H1 (cell line): Measurements from ENCODE around the gene WNT9A. TPM values are rescaled to one million over a fixed set of nuclear protein-coding genes. Genes with fewer than 3 reads are reported as not detected.

ENCODE experiments used
- CTCF ChIA-PET: fragments of 300-600 bp; sonication (Branson Sonifier 250); formaldehyde crosslinking; loops from one replicate; lab custom pipeline; 2021; ENCODE audit not compliant: partially characterized antibody; lab: Charles Lee
- POLR2A ChIA-PET: fragments of 300-600 bp; sonication (Branson Sonifier 250); formaldehyde crosslinking; loops from one replicate; lab custom pipeline; 2021; ENCODE audit warnings: inconsistent platforms; ENCODE audit not compliant: partially characterized antibody; lab: Charles Lee
- DNase-seq, 2 experiments: peaks; one replicate each; pipeline versions ENCODE4 v3.0.0 to v3.0.0-alpha.2; 2010 to 2022; ENCODE audit warnings: low spot score in 2 of 2, low read depth in 1 of 2, mixed read lengths in 1 of 2
- FAIRE-seq: peaks from 2 replicates; lab custom pipeline; 2011; peaks lifted over from hg19 to GRCh38; lab: Jason Lieb, UNC
- H2AFZ ChIP-seq: 2 replicates; pipeline ENCODE4 v1.8.1; 2012; ENCODE audit warnings: low read length, inconsistent platforms
- H2AK5ac ChIP-seq: 2 replicates; pipeline ENCODE4 v1.6.1; 2013; ENCODE audit warnings: low read depth, low read length
- H2BK120ac ChIP-seq: replicated peaks from 2 replicates; pipeline ENCODE3; 2013; ENCODE audit warnings: low read depth, low read length, inconsistent platforms
- H2BK12ac ChIP-seq: 2 replicates; pipeline ENCODE4 v1.6.1; 2013; ENCODE audit warnings: low read depth, low read length
- H2BK15ac ChIP-seq: 2 replicates; pipeline ENCODE4 v1.6.1; 2013; ENCODE audit warnings: low read length
- H2BK20ac ChIP-seq: 2 replicates; pipeline ENCODE4 v1.6.1; 2013; ENCODE audit warnings: low read length
- H2BK5ac ChIP-seq: 2 replicates; pipeline ENCODE4 v1.6.1; 2013; ENCODE audit warnings: low read depth, low read length
- H3K14ac ChIP-seq: 2 replicates; pipeline ENCODE4 v1.6.1; 2013; ENCODE audit warnings: inconsistent platforms; ENCODE audit not compliant: insufficient read length
- H3K18ac ChIP-seq: 2 replicates; pipeline ENCODE4 v1.6.1; 2013; ENCODE audit warnings: low read length; ENCODE audit errors: extremely low read depth
- H3K23ac ChIP-seq: 2 replicates; pipeline ENCODE4 v1.6.1; 2013; ENCODE audit warnings: inconsistent platforms; ENCODE audit not compliant: insufficient read length
- H3K23me2 ChIP-seq: 2 replicates; pipeline ENCODE4 v1.6.1; 2013; ENCODE audit warnings: low read depth, low read length
- H3K27ac ChIP-seq: 2 replicates; pipeline ENCODE4 v1.6.1; 2011; ENCODE audit warnings: low read depth, low read length, inconsistent platforms
- H3K27me3 ChIP-seq, 4 experiments: replicated peaks in 1 of 4; 1 replicate in 1 of 4; 2 replicates in 3 of 4; pipeline versions ENCODE4 v1.6.1 to v1.8.1; 2011 to 2013; ENCODE audit warnings: low read length in 3 of 4, mild to moderate bottlenecking in 3 of 4, inconsistent platforms in 2 of 4, mixed read lengths in 2 of 4, moderate library complexity in 1 of 4; ENCODE audit not compliant: control insufficient read depth in 3 of 4, insufficient read depth in 3 of 4; ENCODE audit errors: extremely low read depth in 1 of 4
- H3K36me3 ChIP-seq, 4 experiments: 2 replicates each; pipeline versions ENCODE4 v1.6.1 to v1.8.1; 2011 to 2013; ENCODE audit warnings: mild to moderate bottlenecking in 4 of 4, low read length in 3 of 4, moderate library complexity in 2 of 4, control low read depth in 1 of 4, inconsistent platforms in 1 of 4; ENCODE audit not compliant: insufficient read depth in 4 of 4, control insufficient read depth in 2 of 4
- H3K4ac ChIP-seq: replicated peaks from 2 replicates; pipeline ENCODE3; 2013; ENCODE audit warnings: low read length, low read depth, mixed read lengths, inconsistent platforms; ENCODE audit not compliant: insufficient read length
- H3K4me1 ChIP-seq, 4 experiments: replicated peaks in 1 of 4; 1 replicate in 1 of 4; 2 replicates in 3 of 4; pipeline versions ENCODE4 v1.6.1 to v1.8.1; 2011 to 2013; ENCODE audit warnings: low read length in 3 of 4, inconsistent platforms in 2 of 4, mixed read lengths in 1 of 4; ENCODE audit not compliant: insufficient read depth in 4 of 4, control insufficient read depth in 3 of 4
- H3K4me2 ChIP-seq, 2 experiments: 2 replicates each; pipeline versions ENCODE4 v1.6.1 to v1.8.1; 2011 to 2013; ENCODE audit warnings: low read depth in 2 of 2, low read length in 2 of 2, control low read depth in 1 of 2, inconsistent platforms in 1 of 2, mild to moderate bottlenecking in 1 of 2; ENCODE audit not compliant: insufficient read depth in 1 of 2
- H3K4me3 ChIP-seq, 4 experiments: fragments of 200-600, 300-600 bp in 1 of 4; sonication (generic), shearing (Covaris generic), sonication (Bioruptor Twin) in 1 of 4; 2 replicates each; pipeline versions ENCODE4 v1.5.1 to v1.8.1; 2011 to 2016; ENCODE audit warnings: low read length in 4 of 4, low read depth in 3 of 4, control low read depth in 2 of 4, inconsistent platforms in 2 of 4, mild to moderate bottlenecking in 2 of 4, mixed read lengths in 1 of 4, moderate library complexity in 1 of 4; ENCODE audit not compliant: insufficient read depth in 2 of 4; ENCODE audit errors: extremely low read depth in 1 of 4
- H3K56ac ChIP-seq: replicated peaks from 2 replicates; pipeline ENCODE3; 2013; ENCODE audit warnings: low read depth, mild to moderate bottlenecking, mixed read lengths, low read length, inconsistent platforms; ENCODE audit not compliant: insufficient read length
- H3K79me1 ChIP-seq: 2 replicates; pipeline ENCODE4 v1.6.1; 2013; ENCODE audit warnings: low read depth, low read length, control low read depth
- H3K79me2 ChIP-seq, 2 experiments: 2 replicates each; pipeline versions ENCODE4 v1.6.1 to v1.8.1; 2012 to 2013; ENCODE audit warnings: low read length in 2 of 2, mild to moderate bottlenecking in 2 of 2, inconsistent platforms in 1 of 2; ENCODE audit not compliant: insufficient read depth in 2 of 2, control insufficient read depth in 1 of 2
- H3K9ac ChIP-seq, 4 experiments: replicated peaks in 1 of 4; 1 replicate in 1 of 4; 2 replicates in 3 of 4; pipeline versions ENCODE4 v1.6.1 to v1.8.1; 2011 to 2013; ENCODE audit warnings: low read depth in 3 of 4, low read length in 3 of 4, control low read depth in 2 of 4, mild to moderate bottlenecking in 2 of 4, moderate library complexity in 2 of 4, inconsistent platforms in 1 of 4; ENCODE audit errors: extremely low read depth in 1 of 4
- H3K9me3 ChIP-seq, 2 experiments: 2 replicates each; pipeline versions ENCODE4 v1.6.1 to v1.8.1; 2012 to 2013; ENCODE audit warnings: mild to moderate bottlenecking in 2 of 2, moderate library complexity in 2 of 2, control low read depth in 1 of 2, inconsistent platforms in 1 of 2, low read depth in 1 of 2, low read length in 1 of 2, mixed read lengths in 1 of 2; ENCODE audit not compliant: insufficient read depth in 2 of 2
- H4K20me1 ChIP-seq, 2 experiments: replicated peaks in 1 of 2; 2 replicates each; pipeline versions ENCODE3 to v1.8.1; 2011 to 2013; ENCODE audit warnings: inconsistent platforms in 2 of 2, low read length in 2 of 2, mild to moderate bottlenecking in 1 of 2; ENCODE audit not compliant: insufficient read depth in 2 of 2, control insufficient read depth in 1 of 2
- H4K5ac ChIP-seq: 2 replicates; pipeline ENCODE4 v1.6.1; 2013; ENCODE audit warnings: low read length, low read depth, mixed read lengths, inconsistent platforms; ENCODE audit not compliant: insufficient read length
- H4K8ac ChIP-seq: 2 replicates; pipeline ENCODE4 v1.8.0; 2013; ENCODE audit warnings: mild to moderate bottlenecking, moderate library complexity, low read length, inconsistent platforms; ENCODE audit not compliant: insufficient read depth; ENCODE audit errors: extremely low read depth
- H4K91ac ChIP-seq: replicated peaks from 2 replicates; pipeline ENCODE3; 2013; ENCODE audit warnings: low read length, mixed read lengths, inconsistent platforms; ENCODE audit not compliant: insufficient read length
- ATF2 ChIP-seq: IDR thresholded peaks from 2 replicates; pipeline ENCODE4 v1.6.1; 2012; ENCODE audit warnings: low read length, inconsistent platforms
- GTF2F1 ChIP-seq: IDR thresholded peaks from 2 replicates; pipeline ENCODE4 v1.6.1; 2012; ENCODE audit warnings: low read depth, low read length, improper control_type of control experiment, borderline replicate concordance
- KDM4A ChIP-seq: IDR thresholded peaks from one replicate; pipeline ENCODE4 v1.7.1; 2012; ENCODE audit warnings: low read depth, mild to moderate bottlenecking, moderate library complexity, low read length, inconsistent platforms; ENCODE audit not compliant: severe bottlenecking
- SIN3A ChIP-seq, 2 experiments: IDR thresholded peaks in 1 of 2; conservative IDR thresholded peaks in 1 of 2; 2 replicates each; pipeline ENCODE4 v1.6.1; 2011 to 2012; ENCODE audit warnings: low read length in 2 of 2, improper control_type of control experiment in 1 of 2, low read depth in 1 of 2, mild to moderate bottlenecking in 1 of 2
- SP2 ChIP-seq: IDR thresholded peaks from 2 replicates; pipeline ENCODE4 v1.6.1; 2012; ENCODE audit warnings: mild to moderate bottlenecking, low read length, inconsistent platforms
- WGBS, 2 experiments: shearing (Covaris generic) in 1 of 2; methylation state at CpG; one replicate each; pipeline versions ENCODE4 v1.1.6 to v1.1.7; 2013 to 2015; ENCODE audit warnings: low lambda C conversion rate in 2 of 2, mixed read lengths in 2 of 2, inconsistent platforms in 1 of 2, low coverage in 1 of 2, missing lambda C conversion rate in 1 of 2; ENCODE audit not compliant: insufficient replicate concordance in 2 of 2, insufficient coverage in 1 of 2, insufficient read length in 1 of 2; ENCODE audit errors: extremely low coverage in 1 of 2, missing lambda C conversion rate in 1 of 2; 5-methylcytosine and 5-hydroxymethylcytosine counted together
- polyA plus RNA-seq, 7 experiments: library from polyadenylated mRNA; depleted of rRNA in 3 of 7; stranded (reverse) in 5 of 7; unstranded in 2 of 7; fragments of >200 nt in 5 of 7; fragments of 200-250 nt in 2 of 7; gene quantifications; 1 replicate in 5 of 7; 2 replicates in 1 of 7; 4 replicates in 1 of 7; pipeline versions ENCODE4 v1.2.1 to v1.2.3, GENCODE V29; 2011 to 2013; ENCODE audit warnings: missing spikeins in 2 of 7, mixed read lengths in 2 of 7
- total RNA-seq: library from RNA; stranded (reverse); fragmentation: NEBNext Ultra II Directional; extraction: Animal tissue kit (Norgen Biotek cat#: 25700); gene quantifications from 2 replicates; pipeline ENCODE4 v1.2.1, GENCODE V29; 2021

Gene WNT9A
- total and polyA plus RNA-seq, 2 of the 8 experiments (the other 6 are each of a cell fraction or from before 2014, with no cell fraction given), result 1.1 to 1.5 TPM

GRCh38 chr1:227899820-227900449 is 47.8 kb downstream of the WNT9A start:
- Histone ChIP-seq H3K4me2 (no peak overlapping the region), H3K27ac (no peak overlapping the region), H3K18ac (no peak overlapping the region), H4K8ac (no peak overlapping the region), H2BK5ac (no peak overlapping the region), H3K9me3 (no peaks in the 10 kb centered on the region), H2AFZ (no peak overlapping the region), H3K23me2 (no peaks in the 10 kb centered on the region; the same call in 1 of the 2 replicates), H2BK12ac (no peak overlapping the region), H3K4me3 (no peak overlapping the region), H3K4me1 (peaks cover 0 to 9% (median 2%) of the 10 kb centered on the region in 4 experiments; a peak in 4 of 7 replicates), H2AK5ac (no peak overlapping the region), H3K23ac (no peak overlapping the region), H3K9ac (no peak overlapping the region), H4K5ac (no peak overlapping the region), H3K79me2 (no peaks in the 10 kb centered on the region), H4K91ac (no peak overlapping the region), H3K14ac (no peak overlapping the region), H3K36me3 (no peaks in the 10 kb centered on the region), H3K4ac (no peak overlapping the region), H4K20me1 (no peaks in the 10 kb centered on the region), H2BK120ac (no peak overlapping the region), H2BK15ac (no peak overlapping the region), H3K56ac (no peak overlapping the region), H3K79me1 (no peaks in the 10 kb centered on the region), H3K27me3 (no peaks in the 10 kb centered on the region), H2BK20ac (no peak overlapping the region)
- TF ChIP-seq GTF2F1, result no peak
- TF ChIP-seq SP2, result no peak
- no peak for TF ChIP-seq SIN3A (conservative IDR thresholded peaks at IDR 0.05 in 1 of 2, IDR thresholded peaks at IDR 0.05 in 1 of 2; ENCODE audit: low read depth in 1 of 2, low read length in 2 of 2)
- no peak for TF ChIP-seq KDM4A
- TF ChIP-seq ATF2, result no peak
- FAIRE-seq, result no peak
- DNase-seq, result peak in 1 of 2 experiments; percentile 43
- CTCF ChIA-PET, result interaction anchor here (1.1 to 1.9 kb wide), 3 partner anchors 13 to 107 kb away, joined by 3 to 7 read pairs (median 4); no protein-coding TSS in a partner anchor
- POLR2A ChIA-PET, result interaction anchor here (1.4 kb wide), 1 partner anchor 13 kb away, joined by 3 read pairs; no protein-coding TSS in a partner anchor
- WGBS, 2 experiments, result 95% methylated on average over 13 of the region's 18 CpGs; no CpG with 5 or more reads in 1 of the 2 experiments
